Cortex of kidney (tissue), 1 donor: ENCODE results near the gene ASPDH.
"Not testable (repeated sequence)": the region's sequence is repeated elsewhere in the genome, so short reads cannot be mapped to it uniquely, and the experiment has no call there.

ENCODE experiments used
- DNase-seq: peaks from one replicate; lab custom pipeline; 2025; lab: John Stamatoyannopoulos, UW

ASPDH gene

DNA sequence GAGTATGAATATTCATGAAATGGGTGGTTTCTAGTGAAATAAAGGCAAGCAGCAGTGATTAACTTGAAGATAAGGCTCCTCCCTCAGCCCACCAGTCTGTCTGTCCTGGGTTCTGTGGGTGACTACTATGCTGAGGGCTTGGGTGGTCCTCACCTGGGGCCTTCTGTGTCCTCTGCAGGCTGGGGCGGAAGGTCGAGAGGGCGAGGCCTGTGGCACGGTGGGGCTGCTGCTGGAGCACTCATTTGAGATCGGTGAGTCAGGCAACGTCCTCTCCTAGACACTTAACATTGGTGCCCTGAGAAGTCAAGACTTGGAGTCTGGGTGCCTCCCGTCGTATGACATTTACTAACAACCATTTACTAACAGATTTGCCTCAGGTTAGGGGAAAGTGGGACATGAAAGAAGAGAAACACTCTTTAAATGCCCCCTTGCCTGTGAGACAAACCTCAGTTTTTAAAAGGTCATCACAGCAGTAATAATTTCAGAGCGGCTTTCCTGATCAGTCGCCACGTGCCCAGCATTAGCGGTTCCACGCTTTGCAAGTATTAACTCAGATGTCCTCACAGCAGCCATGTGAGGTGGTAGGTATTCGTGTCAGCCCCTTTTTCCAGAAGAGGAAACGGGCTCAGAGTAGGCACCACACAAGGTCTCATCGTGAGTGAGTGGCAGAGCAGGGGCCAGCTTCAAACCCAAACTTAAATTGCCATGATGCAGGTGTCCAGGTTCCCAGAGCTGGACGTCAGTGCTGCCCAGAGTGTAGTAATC lies 35.8 kb downstream of the ASPDH start:
- no peak for DNase-seq

DNA sequence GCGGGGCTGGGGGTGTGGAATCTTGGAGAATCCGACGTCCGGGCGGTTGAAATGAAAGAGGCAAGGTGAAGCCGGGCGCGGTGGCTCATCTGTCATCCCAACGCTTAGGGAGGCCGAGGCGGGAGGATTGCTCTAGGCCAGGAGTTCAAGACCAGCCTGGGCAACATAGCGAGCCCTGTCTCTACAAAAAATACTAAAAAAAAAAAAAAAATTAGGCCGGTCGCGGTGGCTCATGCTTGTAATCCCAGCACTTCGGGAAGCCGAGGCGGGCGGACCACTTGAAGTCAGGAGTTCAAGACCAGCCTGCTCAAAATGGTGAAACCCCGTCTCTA lies 36.8 kb downstream of the ASPDH start:
- DNase-seq: no peak

DNA sequence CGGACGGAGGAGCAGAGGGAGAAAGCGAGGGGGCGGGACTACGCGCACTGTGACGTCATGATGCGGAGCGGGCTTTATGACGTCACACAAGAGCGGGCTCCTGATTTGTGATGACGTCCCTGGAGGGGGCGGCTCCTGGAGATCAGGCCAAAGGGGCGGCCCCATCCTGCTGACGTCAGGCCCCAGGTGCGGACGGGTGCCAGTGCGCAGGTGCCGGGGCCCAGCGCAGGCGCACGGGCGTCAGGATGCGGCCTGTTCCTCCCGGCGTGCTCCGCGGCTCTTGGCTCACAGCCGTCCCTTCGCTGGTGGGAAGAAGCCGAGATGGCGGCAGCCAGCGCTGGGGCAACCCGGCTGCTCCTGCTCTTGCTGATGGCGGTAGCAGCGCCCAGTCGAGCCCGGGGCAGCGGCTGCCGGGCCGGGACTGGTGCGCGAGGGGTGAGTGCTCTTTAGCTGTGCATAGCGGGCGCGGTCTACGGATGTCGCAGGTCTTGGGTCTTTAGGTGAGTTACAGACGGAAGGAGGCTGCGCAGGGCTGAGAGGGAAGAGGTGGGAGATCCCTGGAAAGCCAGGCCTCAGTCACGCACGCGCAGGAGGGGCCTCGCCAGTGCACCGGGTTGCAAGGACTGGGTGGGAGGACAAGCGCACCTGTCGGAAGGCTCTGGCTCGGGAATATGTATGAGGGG lies 37.3 kb downstream of the ASPDH start, which contains the start of the genes EMC10 and GARIN5A:
TSS of gene EMC10 (plus strand) at position 284 of the 683 bp plus-strand sequence. CDS start at position 322, 38 bp downstream.
TSS of gene GARIN5A (minus strand) at position 625 of the 683 bp plus-strand sequence. CDS start at position 165, 460 bp downstream.
- DNase-seq: no peak

DNA sequence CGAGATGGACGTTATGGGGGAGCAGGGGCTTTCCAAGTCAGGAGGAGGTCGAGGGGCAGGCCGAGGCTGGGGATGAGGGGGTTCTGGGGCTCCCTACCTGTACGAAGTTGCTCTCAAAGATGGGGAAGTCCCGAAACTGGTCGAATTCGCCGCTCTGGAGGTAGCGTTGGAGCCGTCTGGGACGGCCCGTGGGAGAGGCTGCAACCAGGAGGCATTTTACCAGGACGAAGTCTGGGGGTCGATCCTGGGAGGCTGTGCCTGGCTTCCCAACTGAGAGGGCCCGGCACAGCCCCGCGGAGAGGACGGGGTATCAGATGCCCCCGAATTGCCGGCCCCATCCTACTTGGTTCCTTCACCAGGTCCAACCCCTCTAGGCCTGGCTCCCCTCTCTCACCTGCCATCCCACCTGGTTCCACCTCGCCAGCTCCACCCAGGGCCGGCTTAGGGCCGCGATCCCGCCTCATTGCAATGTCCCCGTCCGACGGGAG lies 37.9 kb downstream of the ASPDH start:
- no peak for DNase-seq

DNA sequence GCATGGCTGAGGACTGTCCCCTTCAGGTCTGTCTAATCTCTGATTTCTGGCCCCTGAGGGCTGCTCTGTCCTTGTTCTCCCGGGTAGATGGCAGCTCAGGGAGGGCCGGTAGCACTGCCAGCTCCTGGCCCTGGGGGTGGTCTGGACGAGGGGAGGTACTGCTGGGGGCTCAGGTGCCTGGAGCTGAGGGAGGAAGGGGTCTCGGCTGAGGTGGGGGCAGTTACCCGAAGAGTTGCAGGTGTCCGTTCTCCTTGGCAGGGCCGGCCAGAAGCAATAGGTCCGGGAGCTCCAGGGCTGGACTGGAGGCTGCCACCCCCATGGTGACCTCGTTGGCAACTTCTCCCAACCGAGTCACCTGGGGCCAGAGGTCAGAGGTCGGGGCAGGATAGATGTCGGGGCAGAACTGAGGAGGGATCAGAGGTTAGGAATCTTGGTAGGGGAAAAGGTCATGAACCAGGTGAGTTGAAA lies 38.6 kb downstream of the ASPDH start:
- DNase-seq: no peak

DNA sequence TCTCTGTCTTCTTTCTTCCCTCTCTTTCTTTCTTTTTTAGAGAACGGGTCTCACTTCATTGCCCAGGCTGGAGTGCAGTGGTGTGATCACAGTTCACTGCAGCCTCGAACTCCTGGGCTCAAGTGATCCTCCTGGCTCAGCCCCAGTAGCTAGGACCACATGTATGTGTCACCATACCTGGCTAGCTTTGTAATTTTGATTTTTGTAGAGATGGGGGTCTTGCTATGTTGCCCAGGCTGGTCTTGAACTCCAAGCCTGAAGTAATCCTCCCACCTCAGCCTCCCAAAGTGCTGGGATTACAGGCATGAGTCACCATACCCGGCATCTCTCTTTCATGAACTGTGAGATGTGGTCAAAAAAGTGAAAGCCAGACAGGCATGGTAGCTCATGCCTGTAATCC lies 40.4 kb downstream of the ASPDH start:
- not testable (repeated sequence) for DNase-seq

DNA sequence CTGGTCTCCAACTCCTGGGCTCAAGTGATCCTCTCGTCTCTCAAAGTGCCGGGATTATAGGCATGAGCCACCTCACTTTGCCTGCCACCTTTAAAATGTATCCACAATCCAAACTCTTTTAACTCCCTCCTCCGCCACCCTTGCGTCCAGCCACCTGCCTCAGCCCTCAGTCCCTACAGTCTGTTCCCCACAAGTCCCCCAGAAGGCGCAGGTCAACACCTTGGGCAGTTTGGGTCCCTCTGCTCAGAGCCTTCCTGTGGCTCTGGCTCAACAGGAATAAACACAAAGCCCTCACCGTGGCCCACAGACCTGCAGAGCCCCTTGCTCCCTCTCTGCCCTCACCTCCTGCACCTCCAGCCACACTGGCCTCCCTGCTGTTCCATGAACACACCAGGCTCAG lies 44.9 kb downstream of the ASPDH start:
- no peak for DNase-seq

DNA sequence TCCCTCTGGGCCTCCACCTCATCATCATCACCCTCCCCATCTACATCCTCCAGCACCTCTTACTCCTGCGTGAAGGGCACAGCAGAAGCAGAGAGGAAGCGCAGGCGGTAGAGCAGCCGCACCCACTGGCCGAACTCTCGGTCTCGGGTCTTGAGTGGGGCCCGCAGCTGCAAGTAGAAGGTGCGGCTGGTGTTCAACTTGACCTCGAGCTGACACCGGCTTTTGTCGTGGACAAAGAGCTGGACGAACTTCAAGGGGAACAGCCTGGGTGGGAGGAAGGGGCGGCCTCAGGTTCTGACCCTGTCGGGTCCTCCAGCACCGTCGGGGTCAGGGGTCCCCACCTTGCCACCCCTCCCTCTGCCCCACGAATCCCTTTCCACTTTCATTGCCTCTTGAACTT lies 46.1 kb downstream of the ASPDH start:
- DNase-seq: no peak

DNA sequence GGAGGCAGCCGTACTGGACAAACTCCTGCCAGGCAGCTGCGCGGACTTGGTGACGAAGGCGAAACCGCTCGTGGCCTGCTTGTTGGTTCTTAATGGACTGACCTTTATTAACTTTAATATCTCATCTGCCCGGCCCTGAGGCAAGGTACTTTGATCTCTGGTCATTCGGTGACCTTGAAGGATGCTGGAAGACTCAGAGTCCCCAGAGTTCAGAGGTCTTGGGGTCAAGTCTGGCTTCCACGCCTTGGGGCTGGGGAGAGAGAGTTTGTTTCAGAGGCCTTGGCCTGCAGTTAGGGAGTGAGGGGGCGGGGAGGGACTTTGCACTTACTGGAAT lies 47.0 kb downstream of the ASPDH start:
- no peak for DNase-seq

DNA sequence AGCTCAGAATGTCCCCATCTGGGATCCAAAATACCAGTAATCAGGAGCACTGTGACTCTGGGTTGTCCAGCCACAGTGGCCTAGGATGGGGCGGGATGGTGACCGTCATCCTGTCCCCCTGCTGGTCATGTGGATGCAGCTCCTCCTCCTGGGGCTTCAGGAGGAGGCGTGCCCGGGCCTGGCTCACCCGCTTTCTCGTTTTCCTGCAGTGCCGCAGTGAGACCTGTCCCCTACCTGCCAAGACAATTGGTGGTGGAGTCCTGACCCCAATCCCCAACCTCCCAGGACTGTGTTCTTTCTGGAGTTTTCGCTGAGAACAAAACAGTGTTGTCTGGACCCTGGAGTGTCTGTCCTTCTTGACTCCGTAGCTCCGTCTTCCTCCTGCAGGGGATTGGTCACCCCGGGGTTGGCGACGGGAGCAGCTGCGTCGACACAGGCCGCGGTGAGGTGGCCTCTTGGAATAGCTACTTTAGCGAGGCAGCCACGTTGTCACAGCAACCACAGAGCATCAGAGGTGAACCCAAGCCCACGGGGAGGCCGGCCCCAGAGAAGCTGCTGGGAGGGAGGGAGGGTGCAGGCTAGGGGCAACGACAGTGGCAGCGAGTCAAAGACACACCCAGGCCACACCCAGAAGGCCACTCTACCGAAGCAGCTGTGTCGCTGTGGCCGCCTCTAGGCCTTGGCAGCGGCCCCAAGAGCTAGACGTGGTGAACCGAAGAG lies 47.6 kb downstream of the ASPDH start:
- DNase-seq: no peak

DNA sequence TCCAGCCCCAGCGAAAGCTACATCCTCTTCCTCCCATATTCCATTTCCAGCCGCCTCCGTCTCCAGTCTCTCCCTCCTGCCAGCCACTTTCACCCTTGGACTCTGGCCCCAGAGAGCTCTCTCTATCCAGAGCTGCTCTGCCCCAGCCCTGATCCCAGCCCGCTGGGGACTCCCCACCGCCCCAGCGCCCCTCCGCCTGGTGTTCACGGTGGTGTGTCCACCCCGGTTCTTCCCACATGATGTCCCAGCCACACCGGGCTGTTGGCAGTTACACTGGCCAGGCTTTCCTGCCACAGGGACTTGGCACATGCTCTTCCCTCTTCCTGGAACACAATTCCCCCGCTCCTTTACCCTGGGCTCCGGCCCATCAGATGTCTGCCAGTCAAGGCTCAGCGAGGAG lies 48.7 kb downstream of the ASPDH start:
- no peak for DNase-seq

DNA sequence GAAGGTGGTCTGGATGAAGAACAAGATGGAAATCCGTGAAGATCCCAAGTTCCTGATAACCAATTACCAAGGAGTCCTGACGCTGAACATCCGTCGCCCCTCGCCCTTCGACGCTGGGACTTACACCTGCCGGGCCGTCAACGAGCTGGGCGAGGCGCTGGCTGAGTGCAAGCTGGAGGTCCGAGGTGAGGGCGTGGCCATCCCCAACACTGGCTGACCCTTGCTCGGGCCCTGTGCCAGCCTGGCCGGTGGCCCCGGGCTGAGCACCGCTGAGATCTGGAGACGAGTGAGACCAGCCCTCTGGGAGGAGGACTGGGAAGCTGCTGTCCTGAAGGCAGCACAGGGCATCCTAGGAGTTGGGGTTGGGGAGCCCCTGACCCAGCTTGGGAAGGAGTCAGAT lies 49.4 kb downstream of the ASPDH start:
- DNase-seq: no peak

DNA sequence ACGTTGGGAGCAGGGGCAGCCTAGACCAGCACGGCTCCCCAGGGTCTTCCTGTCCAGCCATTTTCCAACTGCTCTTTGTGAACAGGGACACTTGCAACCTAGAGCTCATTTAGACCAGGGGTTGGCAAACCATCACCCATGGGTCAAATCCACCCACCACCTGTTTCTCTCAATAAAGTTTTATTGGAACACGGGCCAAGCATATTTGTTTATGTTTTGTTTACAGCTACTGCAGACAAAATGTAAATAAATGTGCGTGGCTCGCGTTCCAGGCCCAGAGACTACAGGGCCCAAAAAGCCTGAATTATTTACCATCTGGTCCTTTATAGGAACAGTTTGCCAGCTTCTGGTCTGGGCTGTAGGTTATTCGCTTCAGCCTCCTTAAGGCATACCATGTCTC lies 50.7 kb downstream of the ASPDH start:
- DNase-seq: no peak
